ENCODE results near the gene C10orf120.

The C10orf120 gene

DNA sequence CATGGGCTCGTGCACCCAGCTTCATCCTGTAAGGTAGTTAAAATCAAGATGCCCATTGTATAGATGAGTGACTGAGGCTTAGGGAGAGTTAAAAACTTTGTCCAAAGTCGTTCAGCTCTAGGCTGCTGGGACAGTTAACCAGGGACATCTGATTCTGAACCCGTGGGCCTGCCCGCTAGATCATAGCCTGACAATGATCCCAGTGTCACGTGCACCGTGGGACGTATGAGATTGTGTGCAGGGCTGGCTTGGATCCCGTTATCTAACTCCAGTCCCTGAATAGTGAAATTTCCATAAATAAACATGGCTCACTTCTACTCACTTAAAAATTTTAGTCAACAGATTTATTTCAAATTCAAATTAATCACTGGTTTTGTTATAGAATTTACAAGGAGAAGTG is 24.9 kb downstream of the C10orf120 start:
- Histone ChIP-seq H3K27me3 (ENCODE audit: insufficient read depth, low read length) (peaks cover 78% of the 10 kb centered on the region), H3K36me3 (ENCODE audit: insufficient read depth, low read length) (no peaks in the 10 kb centered on the region), H3K27ac (ENCODE audit: low read depth, low read length) (no peak overlapping the region), H3K79me2 (ENCODE audit: control insufficient read depth, insufficient read depth, low read length, unreplicated experiment) (no peaks in the 10 kb centered on the region), H3K4me1 (ENCODE audit: control insufficient read depth, insufficient read depth, low read length, unreplicated experiment) (no peaks in the 10 kb centered on the region), H2AFZ (ENCODE audit: low read length, unreplicated experiment) (no peak overlapping the region), H3K4me3 (ENCODE audit: low read depth, low read length) (no peak overlapping the region)

DNA sequence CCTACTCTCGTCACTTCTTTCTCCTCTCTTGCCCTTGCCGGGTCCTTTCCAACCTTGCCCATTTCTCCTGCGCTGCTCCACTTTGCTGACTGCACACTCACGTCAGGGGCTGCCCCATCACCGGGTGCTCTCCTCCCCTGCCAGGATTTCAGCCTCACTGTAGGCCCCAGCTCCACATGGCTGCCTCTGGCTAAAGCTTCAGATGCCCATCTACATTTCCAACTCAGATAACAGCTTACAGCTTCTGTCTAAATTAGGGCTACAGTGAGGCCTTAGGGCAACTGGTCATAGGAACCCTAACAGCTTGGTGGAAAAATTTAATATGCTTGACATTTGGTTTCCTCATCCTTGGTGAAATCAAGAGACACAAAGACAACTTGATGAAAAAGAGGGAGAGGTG is 25.9 kb downstream of the C10orf120 start:
- H3K4me3 ChIP-seq (ENCODE audit: low read depth, low read length): no peak overlapping the region
- no peaks in the 10 kb centered on the region for H3K36me3 ChIP-seq (ENCODE audit: insufficient read depth, low read length)
- no peaks in the 10 kb centered on the region for H3K4me1 ChIP-seq (ENCODE audit: control insufficient read depth, insufficient read depth, low read length, unreplicated experiment)
- no peaks in the 10 kb centered on the region for H3K79me2 ChIP-seq (ENCODE audit: control insufficient read depth, insufficient read depth, low read length, unreplicated experiment)
- H2AFZ ChIP-seq (ENCODE audit: low read length, unreplicated experiment): no peak overlapping the region
- H3K27me3 ChIP-seq (ENCODE audit: insufficient read depth, low read length): peaks cover 88% of the 10 kb centered on the region
- no peak overlapping the region for H3K27ac ChIP-seq (ENCODE audit: low read depth, low read length)

DNA sequence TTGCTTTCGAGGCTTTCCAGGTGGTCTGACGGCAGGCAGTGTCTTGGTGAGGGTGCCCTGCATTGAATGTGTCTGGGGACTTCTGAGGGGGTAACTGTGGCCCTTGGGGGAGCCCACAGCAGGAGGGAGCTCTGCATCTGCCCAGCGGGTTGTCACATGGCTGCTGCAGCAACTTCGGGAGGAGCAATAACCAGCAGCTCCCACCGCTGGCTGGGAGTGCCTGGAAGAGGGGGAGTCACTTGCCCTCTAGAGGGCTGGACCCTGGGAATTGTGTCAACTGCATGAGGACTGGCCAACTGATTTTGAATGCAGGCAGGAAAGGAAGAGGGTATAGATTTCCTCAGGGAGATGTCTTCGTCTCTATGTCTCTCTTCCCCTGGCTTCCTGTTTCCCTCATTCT is 26.4 kb downstream of the C10orf120 start:
- peaks cover 89% of the 10 kb centered on the region for H3K27me3 ChIP-seq (ENCODE audit: insufficient read depth, low read length)
- H3K27ac ChIP-seq (ENCODE audit: low read depth, low read length): no peak overlapping the region

DNA sequence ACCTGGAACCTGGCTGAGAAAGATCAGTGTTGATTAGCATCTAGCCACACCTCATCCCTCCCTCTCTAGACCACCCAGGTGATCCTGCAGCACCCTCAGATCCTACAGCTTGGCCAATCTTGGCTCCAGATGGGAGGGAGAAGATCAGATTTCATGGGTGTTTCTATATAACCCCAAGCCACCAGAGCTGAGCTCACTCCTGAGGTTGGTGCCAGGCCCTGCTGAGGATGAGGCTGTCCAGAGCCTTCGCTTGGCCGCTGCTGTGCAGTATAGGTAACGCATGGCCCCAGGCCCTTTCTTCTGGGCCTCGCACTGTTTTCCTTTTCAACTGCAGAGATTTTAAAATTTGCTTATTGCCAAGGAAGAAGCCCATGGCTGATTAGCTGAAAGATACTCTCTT is 27.0 kb downstream of the C10orf120 start:
- Histone ChIP-seq H3K27me3 (ENCODE audit: insufficient read depth, low read length) (peaks cover 90% of the 10 kb centered on the region), H3K79me2 (ENCODE audit: control insufficient read depth, insufficient read depth, low read length, unreplicated experiment) (no peaks in the 10 kb centered on the region), H3K27ac (ENCODE audit: low read depth, low read length) (no peak overlapping the region), H2AFZ (ENCODE audit: low read length, unreplicated experiment) (no peak overlapping the region), H3K4me1 (ENCODE audit: control insufficient read depth, insufficient read depth, low read length, unreplicated experiment) (no peaks in the 10 kb centered on the region), H3K4me3 (ENCODE audit: low read depth, low read length) (no peak overlapping the region), H3K36me3 (ENCODE audit: insufficient read depth, low read length) (no peaks in the 10 kb centered on the region)

More for the DNA sequence above, 26.4 kb downstream of the C10orf120 start:
- Histone ChIP-seq H3K4me1 (ENCODE audit: control insufficient read depth, insufficient read depth, low read length, unreplicated experiment) (no peaks in the 10 kb centered on the region), H3K4me3 (ENCODE audit: low read depth, low read length) (no peak overlapping the region), H3K36me3 (ENCODE audit: insufficient read depth, low read length) (no peaks in the 10 kb centered on the region), H3K79me2 (ENCODE audit: control insufficient read depth, insufficient read depth, low read length, unreplicated experiment) (no peaks in the 10 kb centered on the region), H2AFZ (ENCODE audit: low read length, unreplicated experiment) (no peak overlapping the region)

DNA sequence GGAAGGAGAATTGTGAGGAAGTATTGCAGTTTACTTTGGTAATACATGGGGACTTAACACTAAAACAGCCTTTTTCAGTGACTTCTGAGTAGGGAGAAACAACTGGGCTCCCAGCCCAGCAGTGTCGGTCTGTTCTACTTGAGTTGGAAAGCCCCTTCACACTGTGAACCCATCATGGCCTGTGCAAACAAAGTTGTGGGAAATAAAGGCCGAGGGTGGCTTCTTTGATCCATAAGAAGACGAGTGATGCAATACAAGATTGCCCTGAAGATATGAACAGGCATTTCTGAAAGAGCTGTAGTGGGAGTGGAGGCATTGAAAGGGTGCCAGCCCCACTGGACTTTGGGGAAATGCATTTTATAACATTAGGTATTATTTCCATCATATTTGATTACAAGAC is 28.3 kb downstream of the C10orf120 start:
- Histone ChIP-seq H3K27ac (ENCODE audit: low read depth, low read length) (no peak overlapping the region), H3K27me3 (ENCODE audit: insufficient read depth, low read length) (peaks cover 86% of the 10 kb centered on the region), H3K79me2 (ENCODE audit: control insufficient read depth, insufficient read depth, low read length, unreplicated experiment) (no peaks in the 10 kb centered on the region), H3K4me3 (ENCODE audit: low read depth, low read length) (no peak overlapping the region), H3K4me1 (ENCODE audit: control insufficient read depth, insufficient read depth, low read length, unreplicated experiment) (no peaks in the 10 kb centered on the region), H3K36me3 (ENCODE audit: insufficient read depth, low read length) (no peaks in the 10 kb centered on the region), H2AFZ (ENCODE audit: low read length, unreplicated experiment) (no peak overlapping the region)

DNA sequence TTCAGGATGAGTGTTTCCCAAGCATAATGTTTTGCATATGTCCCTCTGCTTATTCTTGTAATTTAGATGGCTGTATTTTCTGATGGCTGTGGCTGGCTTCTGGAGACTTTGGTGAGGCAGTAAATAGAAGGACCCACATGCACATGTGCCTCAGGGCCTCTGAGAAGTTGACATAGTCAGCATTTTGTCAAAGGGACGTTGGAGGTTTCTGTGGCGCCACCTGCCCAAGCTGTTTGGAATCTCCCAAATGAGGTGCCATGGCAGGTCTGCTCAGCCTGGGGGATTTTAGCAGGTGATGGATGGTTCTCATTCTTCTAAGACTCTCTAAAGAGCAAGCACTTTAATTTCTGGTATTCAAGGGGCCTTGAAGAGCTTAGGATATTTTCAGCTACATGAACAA is 29.8 kb downstream of the C10orf120 start:
- no peaks in the 10 kb centered on the region for H3K79me2 ChIP-seq (ENCODE audit: control insufficient read depth, insufficient read depth, low read length, unreplicated experiment)
- no peak overlapping the region for H3K27ac ChIP-seq (ENCODE audit: low read depth, low read length)
- H3K4me1 ChIP-seq (ENCODE audit: control insufficient read depth, insufficient read depth, low read length, unreplicated experiment): no peaks in the 10 kb centered on the region
- no peak overlapping the region for H2AFZ ChIP-seq (ENCODE audit: low read length, unreplicated experiment)
- H3K4me3 ChIP-seq (ENCODE audit: low read depth, low read length): no peak overlapping the region
- H3K27me3 ChIP-seq (ENCODE audit: insufficient read depth, low read length): peaks cover 84% of the 10 kb centered on the region
- H3K36me3 ChIP-seq (ENCODE audit: insufficient read depth, low read length): no peaks in the 10 kb centered on the region

DNA sequence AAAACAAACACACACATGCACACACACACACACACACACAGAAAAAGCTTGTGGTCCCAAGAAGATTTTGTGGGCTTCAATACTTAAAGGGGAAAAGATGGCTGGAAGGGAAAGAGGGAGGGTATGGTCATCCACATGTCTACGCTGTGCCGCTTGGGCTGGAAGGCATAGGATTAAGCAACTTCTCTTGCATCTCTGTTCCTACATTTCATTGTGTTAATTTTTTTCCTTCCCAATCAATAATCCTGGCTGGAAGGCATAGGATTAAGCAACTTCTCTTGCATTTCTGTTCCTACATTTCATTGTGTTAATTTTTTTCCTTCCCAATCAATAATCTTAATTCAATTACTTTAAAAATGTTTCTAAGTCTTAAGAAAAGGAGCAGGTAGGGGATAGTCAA is 30.6 kb downstream of the C10orf120 start:
- Histone ChIP-seq H3K27ac (ENCODE audit: low read depth, low read length) (no peak overlapping the region), H2AFZ (ENCODE audit: low read length, unreplicated experiment) (no peak overlapping the region), H3K27me3 (ENCODE audit: insufficient read depth, low read length) (peaks cover 84% of the 10 kb centered on the region), H3K79me2 (ENCODE audit: control insufficient read depth, insufficient read depth, low read length, unreplicated experiment) (no peaks in the 10 kb centered on the region), H3K36me3 (ENCODE audit: insufficient read depth, low read length) (no peaks in the 10 kb centered on the region), H3K4me3 (ENCODE audit: low read depth, low read length) (no peak overlapping the region), H3K4me1 (ENCODE audit: control insufficient read depth, insufficient read depth, low read length, unreplicated experiment) (no peaks in the 10 kb centered on the region)

DNA sequence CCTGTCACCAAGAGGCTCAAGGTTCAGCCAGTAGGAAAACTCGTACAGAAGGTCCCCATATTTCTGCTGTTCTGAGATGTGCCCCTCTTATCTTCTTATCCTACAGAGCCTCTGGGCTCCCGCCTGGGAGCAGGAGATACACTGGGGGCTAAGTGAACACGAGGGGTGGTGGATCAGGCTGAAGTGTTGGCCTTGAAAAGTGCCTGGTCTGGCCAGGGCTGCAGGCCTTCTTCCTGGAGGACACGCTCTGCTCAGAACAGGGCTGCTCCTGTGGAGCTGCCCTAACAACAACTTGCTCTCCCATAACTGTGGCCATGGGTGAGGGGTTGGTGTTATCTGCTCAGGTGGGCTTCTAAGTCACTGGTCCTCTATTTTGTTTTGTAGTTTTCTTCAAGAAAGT is 33.7 kb downstream of the C10orf120 start:
- Histone ChIP-seq H3K27ac (ENCODE audit: low read depth, low read length) (no peak overlapping the region), H3K27me3 (ENCODE audit: insufficient read depth, low read length) (peaks cover 75% of the 10 kb centered on the region), H3K4me1 (ENCODE audit: control insufficient read depth, insufficient read depth, low read length, unreplicated experiment) (no peaks in the 10 kb centered on the region), H2AFZ (ENCODE audit: low read length, unreplicated experiment) (no peak overlapping the region), H3K79me2 (ENCODE audit: control insufficient read depth, insufficient read depth, low read length, unreplicated experiment) (no peaks in the 10 kb centered on the region), H3K36me3 (ENCODE audit: insufficient read depth, low read length) (no peaks in the 10 kb centered on the region), H3K4me3 (ENCODE audit: low read depth, low read length) (no peak overlapping the region)

DNA sequence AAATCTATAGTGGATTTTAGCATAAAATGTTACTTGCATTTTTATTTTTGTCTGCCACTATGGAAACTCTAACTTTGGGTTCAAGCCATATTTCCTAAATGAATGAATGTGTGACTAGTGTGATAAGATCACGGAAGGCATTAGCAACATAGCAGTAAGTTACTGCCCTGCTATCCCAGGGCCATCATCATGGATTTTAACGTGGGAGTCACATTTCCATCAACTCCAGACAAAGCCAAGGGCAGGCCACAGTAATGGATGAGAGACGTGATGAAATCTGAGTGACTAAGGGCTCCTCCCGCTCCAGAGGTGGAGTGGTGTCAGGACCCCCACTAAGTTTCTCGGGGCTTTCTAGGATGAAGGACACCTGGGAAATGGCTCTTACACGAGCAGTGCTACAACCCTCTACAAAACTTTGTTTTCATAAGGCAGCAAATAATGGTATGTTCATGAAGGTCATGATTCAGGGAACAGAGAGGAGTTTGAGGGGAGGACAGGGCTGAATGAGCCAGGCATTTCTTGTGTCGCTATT is 34.3 kb downstream of the C10orf120 start:
- no peaks in the 10 kb centered on the region for H3K36me3 ChIP-seq (ENCODE audit: insufficient read depth, low read length)
- H3K4me1 ChIP-seq (ENCODE audit: control insufficient read depth, insufficient read depth, low read length, unreplicated experiment): no peaks in the 10 kb centered on the region
- H3K4me3 ChIP-seq (ENCODE audit: low read depth, low read length): no peak overlapping the region
- H3K27ac ChIP-seq (ENCODE audit: low read depth, low read length): no peak overlapping the region
- no peak overlapping the region for H2AFZ ChIP-seq (ENCODE audit: low read length, unreplicated experiment)
- H3K79me2 ChIP-seq (ENCODE audit: control insufficient read depth, insufficient read depth, low read length, unreplicated experiment): no peaks in the 10 kb centered on the region
- peaks cover 69% of the 10 kb centered on the region for H3K27me3 ChIP-seq (ENCODE audit: insufficient read depth, low read length)

DNA sequence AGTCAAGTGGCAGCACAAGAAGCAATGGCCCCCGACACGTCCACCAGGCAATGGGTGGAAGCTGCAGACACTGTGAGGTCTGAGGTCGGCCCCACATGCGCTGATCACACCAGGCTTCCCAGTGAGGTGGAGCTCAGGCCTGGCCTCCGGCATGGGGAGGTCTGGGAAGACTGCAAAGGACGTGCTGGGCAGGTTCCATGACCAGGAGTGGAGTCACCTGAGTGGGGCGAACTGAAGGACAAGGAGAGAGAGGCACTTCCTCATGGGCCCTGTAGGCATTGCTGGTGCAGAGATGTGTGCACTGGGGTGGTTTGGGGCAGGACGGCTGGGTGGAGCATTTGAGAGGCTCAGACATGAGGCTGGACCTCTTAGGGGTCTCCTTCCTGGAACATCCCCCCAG is 35.1 kb downstream of the C10orf120 start:
- H3K79me2 ChIP-seq (ENCODE audit: control insufficient read depth, insufficient read depth, low read length, unreplicated experiment): no peaks in the 10 kb centered on the region
- no peak overlapping the region for H3K4me3 ChIP-seq (ENCODE audit: low read depth, low read length)
- no peaks in the 10 kb centered on the region for H3K4me1 ChIP-seq (ENCODE audit: control insufficient read depth, insufficient read depth, low read length, unreplicated experiment)
- no peak overlapping the region for H3K27ac ChIP-seq (ENCODE audit: low read depth, low read length)
- H3K27me3 ChIP-seq (ENCODE audit: insufficient read depth, low read length): peaks cover 63% of the 10 kb centered on the region
- no peak overlapping the region for H2AFZ ChIP-seq (ENCODE audit: low read length, unreplicated experiment)
- H3K36me3 ChIP-seq (ENCODE audit: insufficient read depth, low read length): no peaks in the 10 kb centered on the region

DNA sequence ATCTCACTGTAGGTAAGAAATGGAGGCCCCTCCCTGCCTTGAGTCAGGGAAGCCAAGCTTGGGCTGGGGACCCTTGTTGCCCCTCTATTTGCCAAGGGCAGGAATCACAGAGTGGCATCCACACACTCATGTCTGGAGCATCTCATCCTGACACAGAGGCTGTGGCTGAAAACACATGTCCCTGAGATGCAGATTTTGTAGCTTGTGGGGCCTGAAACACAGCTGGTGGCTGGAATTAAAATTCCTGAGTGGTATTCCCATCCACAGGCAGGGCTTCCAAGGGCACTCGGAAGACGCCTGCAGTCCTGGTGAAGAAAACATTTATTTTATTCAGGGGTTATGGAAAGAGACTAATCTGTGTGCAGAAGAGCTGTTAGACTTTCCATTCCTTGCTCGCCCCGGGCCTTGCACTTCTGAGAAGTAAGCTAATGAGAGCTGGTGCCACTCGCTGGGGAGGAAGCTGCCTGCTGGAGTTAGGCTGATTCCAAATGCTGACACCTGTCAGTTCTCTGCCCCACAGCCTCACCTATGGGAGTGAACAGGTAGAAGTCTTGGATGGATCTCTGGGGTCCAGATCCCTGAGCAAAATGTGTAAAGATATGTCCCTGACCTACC is 36.0 kb downstream of the C10orf120 start:
- no peak overlapping the region for H3K4me3 ChIP-seq (ENCODE audit: low read depth, low read length)
- H3K79me2 ChIP-seq (ENCODE audit: control insufficient read depth, insufficient read depth, low read length, unreplicated experiment): no peaks in the 10 kb centered on the region
- no peaks in the 10 kb centered on the region for H3K36me3 ChIP-seq (ENCODE audit: insufficient read depth, low read length)
- no peaks in the 10 kb centered on the region for H3K4me1 ChIP-seq (ENCODE audit: control insufficient read depth, insufficient read depth, low read length, unreplicated experiment)
- H3K27me3 ChIP-seq (ENCODE audit: insufficient read depth, low read length): peaks cover 57% of the 10 kb centered on the region
- no peak overlapping the region for H2AFZ ChIP-seq (ENCODE audit: low read length, unreplicated experiment)
- H3K27ac ChIP-seq (ENCODE audit: low read depth, low read length): no peak overlapping the region
